Naive thymus-derived CD4-positive, alpha-beta T cell (primary cell): ENCODE data around the gene TMEM269. TPM values are rescaled to one million over a fixed set of nuclear protein-coding genes. Genes with fewer than 3 reads are reported as not detected.

ENCODE experiments used
- ATAC-seq: fragments of 150-1000 bp; cut with Tn5 transposase; 2 replicates; pipeline ENCODE4 v1.10.0; 2021; ENCODE audit warnings: mild to moderate bottlenecking, moderate library complexity
- CTCF ChIA-PET: fragments of 350-600 bp; sonication (Branson Sonifier 250); formaldehyde crosslinking; loops from one replicate; lab custom pipeline; 2021; ENCODE audit warnings: antibody characterized with exemption; lab: Charles Lee
- POLR2A ChIA-PET: fragments of 350-600 bp; sonication (Branson Sonifier 250); formaldehyde crosslinking; loops from one replicate; lab custom pipeline; 2021; ENCODE audit warnings: antibody characterized with exemption, inconsistent platforms; lab: Charles Lee
- DNase-seq, 9 donors: peaks; one replicate each; pipeline versions ENCODE4 v3.0.0 to v3.0.0-alpha.2; 2020 to 2022; ENCODE audit warnings: mixed read lengths in 1 of 9
- H3K27ac ChIP-seq: one replicate; pipeline ENCODE4 v1.7.0; 2013; ENCODE audit warnings: mild to moderate bottlenecking, low read depth, low read length, moderate library complexity
- H3K27me3 ChIP-seq, 2 donors: one replicate each; pipeline ENCODE4 v1.7.0; 2013; ENCODE audit warnings: low read length in 2 of 2, mild to moderate bottlenecking in 2 of 2, moderate library complexity in 2 of 2; ENCODE audit not compliant: control insufficient read depth in 2 of 2, insufficient read depth in 2 of 2
- H3K36me3 ChIP-seq, 3 experiments: 1 replicate in 2 of 3; 2 replicates in 1 of 3; pipeline ENCODE4 v1.7.0; 2013; ENCODE audit warnings: low read length in 3 of 3, mild to moderate bottlenecking in 3 of 3, moderate library complexity in 1 of 3; ENCODE audit not compliant: insufficient read depth in 3 of 3, control insufficient read depth in 2 of 3
- H3K4me1 ChIP-seq, 2 donors: one replicate each; pipeline ENCODE4 v1.7.0; 2013; ENCODE audit warnings: low read length in 2 of 2, mild to moderate bottlenecking in 2 of 2, moderate library complexity in 1 of 2; ENCODE audit not compliant: control insufficient read depth in 2 of 2, insufficient read depth in 2 of 2
- H3K4me3 ChIP-seq: 2 replicates; pipeline ENCODE4 v1.7.0; 2013; ENCODE audit warnings: mild to moderate bottlenecking, low read length
- H3K9me3 ChIP-seq, 3 experiments: 1 replicate in 2 of 3; 2 replicates in 1 of 3; pipeline ENCODE4 v1.7.0; 2013; ENCODE audit warnings: low read length in 3 of 3; ENCODE audit not compliant: control insufficient read depth in 2 of 3
- H3K27ac Mint-ChIP-seq, 9 donors: one replicate each; pipeline ENCODE4 v1.8.0; 2020 to 2022; ENCODE audit warnings: mixed read lengths in 9 of 9, mild to moderate bottlenecking in 8 of 9, moderate library complexity in 5 of 9, inconsistent platforms in 2 of 9
- H3K27me3 Mint-ChIP-seq, 5 donors: one replicate each; pipeline ENCODE4 v1.8.0; 2021 to 2022; ENCODE audit warnings: mixed read lengths in 5 of 5, mild to moderate bottlenecking in 1 of 5
- H3K36me3 Mint-ChIP-seq, 5 donors: one replicate each; pipeline ENCODE4 v1.8.0; 2020 to 2022; ENCODE audit warnings: mixed read lengths in 5 of 5, mild to moderate bottlenecking in 3 of 5, inconsistent platforms in 1 of 5
- H3K4me1 Mint-ChIP-seq, 7 donors: one replicate each; pipeline ENCODE4 v1.8.0; 2020 to 2022; ENCODE audit warnings: mixed read lengths in 7 of 7, mild to moderate bottlenecking in 3 of 7, inconsistent platforms in 1 of 7
- H3K4me3 Mint-ChIP-seq, 10 donors: one replicate each; pipeline ENCODE4 v1.8.0; 2020 to 2022; ENCODE audit warnings: mild to moderate bottlenecking in 10 of 10, mixed read lengths in 10 of 10, moderate library complexity in 6 of 10, inconsistent platforms in 2 of 10
- H3K9me3 Mint-ChIP-seq, 11 donors: one replicate each; pipeline ENCODE4 v1.8.0; 2020 to 2022; ENCODE audit warnings: mixed read lengths in 11 of 11, mild to moderate bottlenecking in 4 of 11, inconsistent platforms in 1 of 11, moderate library complexity in 1 of 11
- intact Hi-C, 2 donors: fragments of 100-400 bp; cut with micrococcal nuclease; formaldehyde crosslinking; loops; one replicate each; pipeline ENCODE4 v1.15.1; 2023
- polyA plus RNA-seq, 2 donors: library from polyadenylated mRNA; unstranded; fragments of 300-500 nt; fragmentation: Illumina TruSeq; gene quantifications; one replicate each; pipeline ENCODE4 v1.2.3, GENCODE V29; 2021
- total RNA-seq, 6 experiments: library from RNA in 5 of 6; stranded (reverse) in 5 of 6; gene quantifications; 1 replicate in 5 of 6; 2 replicates in 1 of 6; pipeline ENCODE4 v1.2.3 and lab custom pipeline; 2021 to 2026

The TMEM269 gene
- total and polyA plus RNA-seq, 7 experiments from 2014 or later, result 0.19 to 2.0 (median 0.35) TPM; not detected in 2

DNA sequence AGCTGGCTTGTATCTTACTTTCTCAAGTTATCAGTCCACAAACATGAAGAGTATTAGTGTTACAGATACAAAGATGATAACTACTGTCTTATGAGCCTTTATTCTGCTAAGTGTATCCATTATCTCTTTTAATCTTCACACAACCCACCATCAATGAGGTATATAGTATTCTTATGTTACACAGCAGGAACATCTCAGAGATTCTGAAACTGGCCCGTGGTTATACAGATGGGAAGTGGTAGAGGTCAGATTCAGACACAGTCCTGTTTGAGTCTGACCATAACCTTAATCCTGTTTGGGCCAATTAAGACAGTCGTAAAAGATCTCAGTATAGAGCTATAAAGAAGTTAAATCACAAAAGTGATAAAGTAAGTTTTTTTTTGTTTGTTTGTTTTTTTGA is 5.1 kb upstream of the TMEM269 start:
- Mint-ChIP-seq H3K36me3 (peaks cover 18 to 48% (median 33%) of the 10 kb centered on the region in 5 donors), H3K27me3 (no peaks in the 10 kb centered on the region), H3K4me3 (no peak overlapping the region), H3K4me1 (peaks cover 3 to 30% (median 19%) of the 10 kb centered on the region in 7 donors), H3K27ac (peak overlapping the region in 3 of 9 donors; percentile 16 to 36 (median 19)), H3K9me3 (no peaks in the 10 kb centered on the region)
- ChIA-PET POLR2A (interaction anchor here (0.6 to 3.7 kb wide), 3 partner anchors 13 to 294 kb away, joined by 3 to 12 read pairs (median 3); partner anchors contain the start of genes C1orf50 and P3H1), CTCF (interaction anchor here (0.7 to 1.8 kb wide), 2 partner anchors 17 to 293 kb away, joined by 3 to 6 read pairs; no protein-coding TSS in a partner anchor)
- Histone ChIP-seq H3K27ac (no peak overlapping the region), H3K36me3 (peaks cover 2 to 60% (median 6%) of the 10 kb centered on the region in 3 experiments), H3K4me1 (peaks cover under 1 to 2% of the 10 kb centered on the region in 2 donors), H3K27me3 (no peaks in the 10 kb centered on the region), H3K9me3 (no peaks in the 10 kb centered on the region), H3K4me3 (no peak overlapping the region)
- intact Hi-C loops, result no loop called here
- DNase-seq (no peak), ATAC-seq (no peak)

DNA sequence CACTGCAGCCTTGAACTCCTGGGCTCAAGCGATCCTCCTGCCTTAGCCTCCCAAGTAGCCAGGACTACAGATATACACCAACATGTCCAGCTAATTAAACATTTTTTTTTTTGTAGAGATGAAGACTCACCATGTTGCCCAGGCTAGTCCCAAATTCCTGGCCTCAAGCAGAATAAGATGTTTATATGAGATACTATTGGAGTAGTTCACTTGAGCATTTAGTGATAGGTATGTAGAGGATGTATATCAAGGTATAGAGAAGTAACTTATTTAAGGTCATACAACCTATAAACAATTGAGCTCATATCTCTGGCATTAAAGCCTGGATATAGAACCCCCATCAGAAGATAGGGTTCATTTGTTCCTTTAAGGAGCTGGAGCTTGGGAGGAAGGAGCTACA is 4.6 kb upstream of the TMEM269 start:
- Histone ChIP-seq H3K4me3 (no peak overlapping the region), H3K4me1 (peaks cover 5% of the 10 kb centered on the region in 2 donors), H3K9me3 (no peaks in the 10 kb centered on the region), H3K36me3 (peaks cover 0 to 56% (median 1%) of the 10 kb centered on the region in 3 experiments), H3K27ac (no peak overlapping the region), H3K27me3 (no peaks in the 10 kb centered on the region)
- no peak overlapping the region for H3K27ac Mint-ChIP-seq
- no peaks in the 10 kb centered on the region for H3K27me3 Mint-ChIP-seq
- peaks cover 5 to 32% (median 18%) of the 10 kb centered on the region in 7 donors for H3K4me1 Mint-ChIP-seq
- ChIA-PET CTCF (interaction anchor here (0.7 to 1.8 kb wide), 3 partner anchors 8 to 293 kb away, joined by 3 to 6 read pairs (median 3); no protein-coding TSS in a partner anchor), POLR2A (interaction anchor here (0.6 to 3.7 kb wide), 3 partner anchors 13 to 293 kb away, joined by 3 to 12 read pairs (median 3); partner anchors contain the start of genes C1orf50 and P3H1)
- H3K4me3 Mint-ChIP-seq, result no peak overlapping the region
- ATAC-seq (no peak), DNase-seq (no peak)
- intact Hi-C loops, result no loop called here
- H3K9me3 Mint-ChIP-seq, result no peaks in the 10 kb centered on the region
- H3K36me3 Mint-ChIP-seq, result peaks cover 18 to 44% (median 29%) of the 10 kb centered on the region in 5 donors

DNA sequence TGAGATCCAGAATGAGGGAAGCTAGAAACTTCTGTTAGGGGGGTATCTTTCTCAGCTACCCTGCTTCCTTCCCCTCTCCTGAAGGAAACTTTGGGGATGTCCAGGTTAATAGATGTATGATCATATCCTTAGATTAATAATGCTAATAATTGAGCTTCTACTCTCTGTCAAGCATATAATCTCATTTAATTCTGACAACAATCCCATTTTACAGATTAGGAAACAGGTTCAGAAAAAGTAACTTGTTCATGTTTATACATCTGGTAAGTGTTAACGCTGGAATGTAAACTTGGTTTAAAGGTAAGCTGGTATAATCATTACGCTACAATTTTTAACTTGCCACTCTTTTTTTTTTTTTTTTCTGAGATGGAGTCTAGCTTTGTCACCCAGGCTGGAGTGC is 1.7 kb upstream of the TMEM269 start:
- peaks cover 16 to 34% (median 20%) of the 10 kb centered on the region in 5 donors for H3K36me3 Mint-ChIP-seq
- Histone ChIP-seq H3K36me3 (peaks cover 0 to 29% (median 0%) of the 10 kb centered on the region in 3 experiments), H3K9me3 (no peaks in the 10 kb centered on the region), H3K27me3 (no peaks in the 10 kb centered on the region), H3K4me1 (peaks cover 5 to 12% of the 10 kb centered on the region in 2 donors), H3K27ac (no peak overlapping the region), H3K4me3 (no peak overlapping the region)
- ATAC-seq (no peak), DNase-seq (no peak)
- ChIA-PET CTCF (no interaction called here), POLR2A (interaction anchor here (0.6 to 2.5 kb wide), 4 partner anchors 16 to 445 kb away, joined by 3 to 10 read pairs (median 5); partner anchors contain the start of genes C1orf50, P3H1 and ZNF691)
- H3K4me1 Mint-ChIP-seq, result peaks cover 12 to 38% (median 28%) of the 10 kb centered on the region in 7 donors
- H3K9me3 Mint-ChIP-seq, result no peaks in the 10 kb centered on the region
- intact Hi-C loops, result no loop called here
- no peak overlapping the region for H3K4me3 Mint-ChIP-seq
- H3K27ac Mint-ChIP-seq, result no peak overlapping the region
- H3K27me3 Mint-ChIP-seq, result no peaks in the 10 kb centered on the region

DNA sequence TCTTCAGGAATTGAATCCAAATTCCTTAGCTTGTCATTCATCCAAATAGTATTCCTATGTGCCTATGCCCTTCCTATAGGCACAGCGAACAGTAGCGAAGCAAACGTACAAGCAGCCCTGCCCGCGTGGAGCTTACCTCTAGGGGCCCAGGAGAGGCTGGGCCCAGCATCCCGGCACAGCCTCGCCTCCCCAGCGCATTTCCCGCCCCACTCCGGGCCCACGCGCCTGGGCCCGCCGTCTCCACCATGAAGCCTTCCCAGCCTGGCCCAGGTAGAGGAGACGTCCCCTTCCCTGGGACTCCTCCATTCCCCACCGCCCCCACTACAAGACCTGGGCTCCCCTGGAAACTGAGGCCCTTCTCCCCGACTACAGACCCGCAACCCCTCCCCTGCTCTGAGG is 245 bp upstream of the TMEM269 start:
- no peak overlapping the region for H3K27ac ChIP-seq
- peaks cover 0 to 17% (median 0%) of the 10 kb centered on the region in 3 experiments for H3K36me3 ChIP-seq
- H3K4me3 ChIP-seq, result peak overlapping the region; percentile 56
- H3K9me3 ChIP-seq, result no peaks in the 10 kb centered on the region
- DNase-seq, result no peak
- peaks cover 5 to 12% of the 10 kb centered on the region in 2 donors for H3K4me1 ChIP-seq
- CTCF ChIA-PET, result no interaction called here
- ATAC-seq, result no peak
- POLR2A ChIA-PET, result interaction anchor here (1.3 to 2.0 kb wide), 2 partner anchors 17 to 31 kb away, joined by 7 read pairs; partner anchors contain the start of genes C1orf50 and P3H1
- Mint-ChIP-seq H3K4me3 (peak overlapping the region in 9 of 10 donors; percentile 42 to 92 (median 89)), H3K36me3 (peaks cover 11 to 29% (median 17%) of the 10 kb centered on the region in 5 donors), H3K27me3 (no peaks in the 10 kb centered on the region), H3K9me3 (no peaks in the 10 kb centered on the region), H3K4me1 (peaks cover 12 to 34% (median 27%) of the 10 kb centered on the region in 7 donors), H3K27ac (peak overlapping the region in 3 of 9 donors; percentile 4 to 38 (median 18))
- no peaks in the 10 kb centered on the region for H3K27me3 ChIP-seq
- intact Hi-C loops, result loop anchor here in 1 of 2 donors (2.0 kb wide), 1 partner anchor 32 kb away; the partner anchor contains the start of genes ERMAP and SVBP

DNA sequence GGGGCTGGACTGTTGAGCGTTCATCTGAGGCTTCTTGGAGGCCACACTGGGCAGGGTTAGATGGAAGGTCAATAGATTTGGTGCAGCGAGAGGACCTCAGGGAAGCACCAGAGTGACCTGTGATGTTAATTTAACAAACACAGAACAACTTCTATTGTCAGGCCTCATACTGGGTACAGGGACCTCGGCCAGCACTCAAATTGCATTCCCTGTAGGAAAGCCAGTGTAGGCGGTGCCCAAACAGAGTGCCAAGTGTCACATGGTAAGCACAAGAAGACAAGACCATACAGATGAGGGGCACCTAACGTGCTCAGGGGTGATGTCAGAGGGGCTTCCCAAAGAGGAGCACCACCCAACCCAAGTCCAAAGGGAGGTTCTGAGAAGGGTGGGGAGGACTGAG is 1.3 kb downstream of the TMEM269 start:
- H3K9me3 ChIP-seq, result no peaks in the 10 kb centered on the region
- peaks cover 0 to 5% (median 0%) of the 10 kb centered on the region in 3 experiments for H3K36me3 ChIP-seq
- no peak overlapping the region for H3K4me3 ChIP-seq
- Mint-ChIP-seq H3K4me3 (peak overlapping the region; percentile 85 to 92 (median 89)), H3K36me3 (peaks cover 5 to 19% (median 6%) of the 10 kb centered on the region in 5 donors), H3K27ac (peak overlapping the region in 6 of 9 donors; percentile 47 to 87 (median 72)), H3K9me3 (no peaks in the 10 kb centered on the region), H3K4me1 (peaks cover 12 to 28% (median 22%) of the 10 kb centered on the region in 7 donors), H3K27me3 (no peaks in the 10 kb centered on the region)
- intact Hi-C loops, result no loop called here
- H3K27ac ChIP-seq, result no peak overlapping the region
- CTCF ChIA-PET, result no interaction called here
- POLR2A ChIA-PET, result interaction anchor here (2.0 kb wide), 1 partner anchor 19 kb away, joined by 7 read pairs; the partner anchor contains the start of genes C1orf50 and P3H1
- DNase-seq, result no peak
- no peak for ATAC-seq
- H3K4me1 ChIP-seq, result peaks cover 5 to 12% of the 10 kb centered on the region in 2 donors
- no peaks in the 10 kb centered on the region for H3K27me3 ChIP-seq

DNA sequence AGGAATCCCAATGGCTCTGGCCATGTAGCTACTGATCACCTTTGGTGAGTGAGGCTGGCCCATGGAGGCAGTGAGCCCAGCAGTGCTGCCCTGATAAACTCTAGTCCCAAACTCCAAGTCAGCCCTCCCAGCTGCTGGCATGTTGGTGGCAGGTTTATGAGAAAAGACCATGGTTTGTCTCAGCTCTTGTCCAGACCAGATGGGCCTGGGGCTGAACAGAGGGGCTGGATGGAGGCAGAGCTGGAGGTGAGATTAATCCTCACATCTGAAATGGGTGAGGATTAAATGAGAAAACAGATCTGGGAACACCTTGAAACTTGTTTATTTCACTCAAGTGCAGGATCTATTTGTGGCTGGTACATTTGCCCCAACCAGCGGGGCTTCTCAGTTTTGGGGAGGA is 3.2 kb downstream of the TMEM269 start:
- H3K27me3 Mint-ChIP-seq, result no peaks in the 10 kb centered on the region
- H3K4me3 Mint-ChIP-seq, result no peak overlapping the region
- ChIA-PET POLR2A (interaction anchor here (0.5 kb wide), 1 partner anchor 71 kb away, joined by 3 read pairs; no protein-coding TSS in a partner anchor), CTCF (interaction anchor here (0.7 kb wide), 1 partner anchor 1527 kb away, joined by 3 read pairs; no protein-coding TSS in a partner anchor)
- no peak overlapping the region for H3K27ac Mint-ChIP-seq
- intact Hi-C loops, result no loop called here
- peaks cover 0 to 15% (median 0%) of the 10 kb centered on the region in 5 donors for H3K36me3 Mint-ChIP-seq
- H3K4me1 Mint-ChIP-seq, result peaks cover 12 to 27% (median 21%) of the 10 kb centered on the region in 7 donors
- no peak overlapping the region for H3K4me3 ChIP-seq
- DNase-seq, result no peak
- H3K9me3 Mint-ChIP-seq, result no peaks in the 10 kb centered on the region
- H3K4me1 ChIP-seq, result peaks cover 5 to 12% of the 10 kb centered on the region in 2 donors
- ATAC-seq, result no peak
- H3K27ac ChIP-seq, result no peak overlapping the region
- H3K27me3 ChIP-seq, result no peaks in the 10 kb centered on the region
- no peaks in the 10 kb centered on the region for H3K9me3 ChIP-seq
- H3K36me3 ChIP-seq, result no peaks in the 10 kb centered on the region
